ENCODE data around the gene DNAH2.

GRCh38 chr17:7818026-7818425 lies 100.5 kb downstream of the DNAH2 start:
- TF ChIP-seq POLR2A (IDR thresholded peaks at IDR 0.05; ENCODE audit: low read depth, low read length) = no peak
- TF ChIP-seq POLR2AphosphoS5 (IDR thresholded peaks at IDR 0.05; ENCODE audit: low read depth, low read length) = no peak
- no peak for TF ChIP-seq TAF1 (IDR thresholded peaks at IDR 0.05; ENCODE audit: low read depth, low read length)
- TF ChIP-seq PAX5 (IDR thresholded peaks at IDR 0.05; ENCODE audit: insufficient read depth, low read length, severe bottlenecking) = no peak
- TF ChIP-seq SPI1 (IDR thresholded peaks at IDR 0.05; ENCODE audit: low read depth, low read length) = no peak
- TF ChIP-seq POU2F2 (IDR thresholded peaks at IDR 0.05; ENCODE audit: low read depth, low read length) = no peak
